Measurements from ENCODE around the gene TLR3. TPM values are rescaled to one million over a fixed set of nuclear protein-coding genes. Genes with fewer than 3 reads are reported as not detected.
A peak's percentile ranks its signal among the peaks of the same experiment; 100 is the strongest.

The TLR3 gene
- total and polyA plus RNA-seq, 9 donors: 0.69 to 1.6 (median 1.1) TPM

DNA sequence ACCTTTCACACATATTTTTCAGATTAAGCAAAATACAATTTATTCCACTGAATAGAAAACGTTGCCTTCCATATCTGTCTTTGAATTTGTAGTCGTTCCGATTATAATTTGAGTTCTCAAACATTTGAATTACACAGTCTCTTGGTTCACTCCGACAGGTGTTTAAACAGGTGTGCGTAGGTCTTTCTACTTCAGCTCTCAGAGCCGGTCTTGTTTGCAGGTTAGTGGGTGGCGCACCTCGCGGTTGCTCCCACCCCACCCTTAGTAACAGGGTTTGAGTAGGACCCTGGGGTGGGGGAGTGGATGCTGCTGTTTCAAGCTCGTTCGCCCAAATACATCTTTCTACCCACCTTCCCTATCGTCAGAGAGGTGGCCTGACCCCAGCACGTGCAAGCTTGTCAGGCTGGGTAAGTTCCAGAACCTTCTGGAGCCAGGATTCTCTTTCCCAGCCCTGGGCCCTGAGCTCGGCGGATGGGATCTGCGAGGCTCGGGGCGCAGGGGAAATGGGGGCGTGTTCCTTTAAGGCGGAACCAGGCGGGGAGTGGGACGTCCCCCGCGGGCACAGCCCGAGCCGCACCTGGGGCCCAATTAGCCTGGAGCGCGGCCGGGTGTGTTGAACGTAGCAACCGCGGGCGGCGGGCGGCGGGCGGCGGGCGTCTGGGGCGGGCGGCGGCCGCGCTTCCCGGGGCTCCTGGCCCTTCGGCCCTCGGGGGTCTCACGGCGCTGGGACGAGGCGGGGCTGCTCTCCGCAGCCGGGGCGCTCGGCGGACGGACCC lies 35.3 kb downstream of the TLR3 start, which contains the start of gene FAM149A:
TSS of gene FAM149A (plus strand) at position 591 of the 776 bp plus-strand sequence.
- H3K27me3 ChIP-seq (ENCODE audit: control insufficient read depth, insufficient read depth, low read length): peaks cover 27% of the 10 kb centered on the region
- 3% methylated on average over 40 of the region's 57 CpGs for WGBS (ENCODE audit: insufficient coverage)
- H3K27ac ChIP-seq (ENCODE audit: low read length): no peak within 1 kb of the TSS
- peak; percentile 28 for DNase-seq
- peak within 1 kb of the TSS; percentile 33 for H3K4me3 ChIP-seq (ENCODE audit: low read length)
- peaks cover 7% of the 10 kb centered on the region for H3K4me1 ChIP-seq (ENCODE audit: control insufficient read depth, insufficient read depth, low read length)
- H3K36me3 ChIP-seq (ENCODE audit: control insufficient read depth, insufficient read depth, low read length): no peaks in the 10 kb centered on the region
- no peaks in the 10 kb centered on the region for H3K9me3 ChIP-seq (replicated peaks; ENCODE audit: control insufficient read depth, low read depth, low read length)

DNA sequence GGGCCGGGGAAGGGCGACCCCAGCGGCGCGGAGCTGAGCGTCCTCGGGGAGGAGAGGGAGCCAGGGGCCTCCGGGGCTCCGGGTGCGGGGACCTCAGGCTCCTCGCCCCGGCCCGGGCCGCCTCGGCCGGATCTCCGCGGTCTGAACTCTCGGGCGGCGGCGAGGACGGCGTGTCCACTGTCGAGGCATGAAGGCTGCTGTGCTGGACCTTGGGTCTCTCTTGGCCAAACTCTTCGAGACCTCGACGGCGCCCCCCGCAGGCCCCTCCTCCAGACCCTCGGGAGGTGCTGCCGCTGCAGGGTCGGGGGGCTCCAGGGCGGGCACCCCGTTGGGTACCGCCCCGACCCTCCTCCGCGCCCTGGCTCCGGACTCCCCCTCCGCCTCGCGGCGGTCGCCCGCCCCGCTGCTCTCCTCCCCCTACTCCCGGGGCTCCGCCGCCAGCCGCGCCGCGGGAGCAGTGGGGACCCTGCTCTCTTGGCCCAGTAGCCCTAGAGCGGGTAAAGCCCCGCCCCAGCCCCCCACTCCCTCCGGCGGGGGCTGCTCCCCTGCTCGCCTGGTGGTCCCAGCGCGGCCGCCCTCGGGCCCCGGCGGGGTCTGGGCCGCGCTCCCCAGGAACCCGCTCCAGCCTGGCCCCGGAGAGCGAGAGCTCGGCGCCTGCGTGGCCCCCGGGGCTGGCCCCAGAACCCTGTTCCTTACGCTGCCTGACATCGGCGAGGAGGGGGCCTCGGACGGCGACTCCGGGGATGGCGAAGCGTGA lies 36.1 kb downstream of the TLR3 start:
- H3K27ac ChIP-seq (ENCODE audit: low read length): no peak overlapping the region
- no peaks in the 10 kb centered on the region for H3K9me3 ChIP-seq (replicated peaks; ENCODE audit: control insufficient read depth, low read depth, low read length)
- peak; percentile 23 for DNase-seq
- under 1% methylated on average over 82 of the region's 83 CpGs for WGBS (ENCODE audit: insufficient coverage)
- H3K4me3 ChIP-seq (ENCODE audit: low read length): peak overlapping the region; percentile 33
- peaks cover 7% of the 10 kb centered on the region for H3K4me1 ChIP-seq (ENCODE audit: control insufficient read depth, insufficient read depth, low read length)
- H3K27me3 ChIP-seq (ENCODE audit: control insufficient read depth, insufficient read depth, low read length): peaks cover 27% of the 10 kb centered on the region
- no peaks in the 10 kb centered on the region for H3K36me3 ChIP-seq (ENCODE audit: control insufficient read depth, insufficient read depth, low read length)

DNA sequence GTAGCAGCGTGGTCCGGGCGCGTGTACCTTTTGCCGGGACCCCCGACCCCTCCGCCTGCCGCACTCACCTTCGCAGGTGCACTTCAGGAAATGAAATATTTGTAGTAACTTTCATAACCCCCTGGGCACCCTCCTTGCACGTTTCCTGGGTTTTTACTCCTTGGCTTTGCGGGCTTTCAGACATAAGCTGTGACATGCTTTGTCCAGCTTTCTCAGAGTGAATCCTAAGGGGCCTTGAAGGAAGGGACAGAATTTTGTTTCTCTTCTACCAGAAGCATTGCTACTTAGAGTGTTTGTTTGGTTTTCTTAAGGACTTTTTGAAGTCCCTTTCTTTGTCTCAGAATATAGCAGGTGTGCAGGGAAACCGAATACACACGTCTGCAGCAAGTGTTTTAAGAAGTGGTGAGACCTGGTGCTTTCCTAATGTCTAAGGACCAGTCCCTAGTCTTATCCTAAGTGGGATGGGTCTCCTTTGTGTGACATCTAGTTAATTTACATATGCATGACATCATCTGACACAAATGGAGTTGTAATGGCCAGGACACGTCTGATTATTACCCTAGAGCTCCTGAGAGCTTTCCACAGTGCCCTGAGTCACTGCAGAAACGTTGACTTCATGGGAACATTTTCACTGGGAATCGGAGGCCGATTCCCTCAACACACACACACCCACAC lies 36.8 kb downstream of the TLR3 start:
- Histone ChIP-seq H3K36me3 (ENCODE audit: control insufficient read depth, insufficient read depth, low read length) (no peaks in the 10 kb centered on the region), H3K27me3 (ENCODE audit: control insufficient read depth, insufficient read depth, low read length) (peaks cover 27% of the 10 kb centered on the region), H3K4me3 (ENCODE audit: low read length) (no peak overlapping the region), H3K4me1 (ENCODE audit: control insufficient read depth, insufficient read depth, low read length) (peaks cover 7% of the 10 kb centered on the region), H3K27ac (ENCODE audit: low read length) (no peak overlapping the region), H3K9me3 (replicated peaks; ENCODE audit: control insufficient read depth, low read depth, low read length) (no peaks in the 10 kb centered on the region)
- peak; percentile 8 for DNase-seq
- 16% methylated on average over 5 of the region's 17 CpGs for WGBS (ENCODE audit: insufficient coverage)

DNA sequence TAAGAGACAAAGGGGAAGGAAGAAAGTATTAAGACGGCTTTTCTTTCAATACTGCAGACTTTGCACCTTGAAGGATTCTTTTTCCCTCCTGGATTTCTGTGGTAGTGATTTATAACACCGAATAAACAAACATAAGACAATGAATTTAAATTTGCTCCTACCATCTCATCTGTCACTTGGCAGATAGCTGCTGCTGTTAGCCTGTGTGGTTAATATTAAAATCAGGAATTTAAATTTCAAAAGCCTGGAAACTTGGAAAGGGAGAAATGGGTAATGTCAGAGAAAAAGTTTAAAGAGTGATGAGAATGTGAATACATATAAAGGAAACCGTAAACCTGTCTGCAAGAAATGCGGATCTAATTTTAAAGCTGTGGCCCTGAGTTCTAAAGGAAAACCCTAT lies 39.0 kb downstream of the TLR3 start:
- Histone ChIP-seq H3K4me3 (ENCODE audit: low read length) (no peak overlapping the region), H3K27ac (ENCODE audit: low read length) (no peak overlapping the region), H3K27me3 (ENCODE audit: control insufficient read depth, insufficient read depth, low read length) (peaks cover 23% of the 10 kb centered on the region), H3K9me3 (replicated peaks; ENCODE audit: control insufficient read depth, low read depth, low read length) (no peaks in the 10 kb centered on the region), H3K4me1 (ENCODE audit: control insufficient read depth, insufficient read depth, low read length) (peaks cover 7% of the 10 kb centered on the region), H3K36me3 (ENCODE audit: control insufficient read depth, insufficient read depth, low read length) (no peaks in the 10 kb centered on the region)
- WGBS (ENCODE audit: insufficient coverage): no CpG with 5 or more reads among the region's 4 CpGs
- DNase-seq: no peak

DNA sequence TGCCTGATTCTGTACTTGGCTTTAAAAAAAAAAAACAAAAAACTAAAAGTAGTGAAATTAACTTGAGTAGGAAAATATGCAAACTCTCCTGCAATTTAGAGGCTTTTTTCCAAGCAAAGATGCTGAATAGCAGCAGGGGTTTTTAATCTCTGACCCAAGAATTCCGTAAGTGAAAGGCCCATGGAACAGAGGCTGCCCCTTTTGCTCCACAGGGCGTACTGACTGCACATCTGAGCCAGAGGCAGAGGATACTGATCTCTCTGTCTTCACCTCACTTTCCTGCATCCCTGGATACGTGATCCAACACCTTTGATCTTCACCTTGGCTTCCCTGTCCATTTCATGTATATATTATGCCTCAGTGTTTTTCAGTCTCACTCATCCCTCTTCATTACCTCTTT lies 39.4 kb downstream of the TLR3 start:
- DNase-seq: no peak
- no peaks in the 10 kb centered on the region for H3K36me3 ChIP-seq (ENCODE audit: control insufficient read depth, insufficient read depth, low read length)
- no peak overlapping the region for H3K4me3 ChIP-seq (ENCODE audit: low read length)
- 56% methylated on average over 3 of the region's 3 CpGs for WGBS (ENCODE audit: insufficient coverage)
- no peak overlapping the region for H3K27ac ChIP-seq (ENCODE audit: low read length)
- H3K4me1 ChIP-seq (ENCODE audit: control insufficient read depth, insufficient read depth, low read length): peaks cover 7% of the 10 kb centered on the region
- peaks cover 20% of the 10 kb centered on the region for H3K27me3 ChIP-seq (ENCODE audit: control insufficient read depth, insufficient read depth, low read length)
- no peaks in the 10 kb centered on the region for H3K9me3 ChIP-seq (replicated peaks; ENCODE audit: control insufficient read depth, low read depth, low read length)

DNA sequence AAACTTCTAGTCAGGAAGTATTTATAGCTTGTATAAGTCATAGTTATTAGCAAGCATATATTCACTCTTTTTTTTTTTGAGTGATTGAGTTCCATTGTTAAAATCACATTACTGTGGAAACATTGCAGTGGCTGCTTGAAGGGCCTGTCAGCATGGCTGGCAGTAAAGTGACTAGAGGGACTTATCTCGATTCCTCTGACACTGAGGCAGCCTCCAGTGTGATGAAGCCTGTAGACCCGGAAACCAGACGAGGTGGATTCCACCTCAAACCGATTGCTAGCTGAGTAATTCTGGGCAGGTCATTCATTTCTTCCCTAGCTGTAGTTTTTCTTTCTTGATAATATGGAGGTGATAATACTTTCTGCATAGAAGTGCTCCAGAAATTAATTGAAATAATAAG lies 40.3 kb downstream of the TLR3 start:
- Histone ChIP-seq H3K36me3 (ENCODE audit: control insufficient read depth, insufficient read depth, low read length) (no peaks in the 10 kb centered on the region), H3K9me3 (replicated peaks; ENCODE audit: control insufficient read depth, low read depth, low read length) (no peaks in the 10 kb centered on the region), H3K4me1 (ENCODE audit: control insufficient read depth, insufficient read depth, low read length) (peaks cover 6% of the 10 kb centered on the region), H3K4me3 (ENCODE audit: low read length) (no peak overlapping the region), H3K27me3 (ENCODE audit: control insufficient read depth, insufficient read depth, low read length) (peaks cover 15% of the 10 kb centered on the region), H3K27ac (ENCODE audit: low read length) (no peak overlapping the region)
- DNase-seq: no peak
- WGBS (ENCODE audit: insufficient coverage): 67% methylated on average over 1 of the region's 4 CpGs

DNA sequence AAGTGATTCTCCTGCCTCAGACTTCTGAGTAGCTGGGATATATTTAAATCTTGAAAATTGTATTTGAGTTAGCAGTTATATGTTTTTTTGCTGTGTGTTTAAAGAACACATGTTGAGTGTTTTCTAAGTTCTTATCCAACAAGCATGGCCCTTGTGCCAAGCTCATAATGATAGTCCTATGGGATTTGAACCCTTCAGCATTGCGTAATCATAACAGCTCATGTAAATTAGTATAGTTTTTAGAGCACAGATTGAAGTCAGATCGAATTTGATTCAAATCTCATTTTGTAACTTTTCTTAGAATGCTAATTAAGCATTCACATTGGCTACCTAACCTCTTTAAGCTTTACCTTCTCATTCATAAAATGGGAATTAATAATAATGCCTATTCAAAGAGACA lies 47.7 kb downstream of the TLR3 start:
- WGBS (ENCODE audit: insufficient coverage): no CpG with 5 or more reads among the region's 2 CpGs
- DNase-seq: no peak
- Histone ChIP-seq H3K36me3 (ENCODE audit: control insufficient read depth, insufficient read depth, low read length) (no peaks in the 10 kb centered on the region), H3K4me3 (ENCODE audit: low read length) (no peak overlapping the region), H3K27me3 (ENCODE audit: control insufficient read depth, insufficient read depth, low read length) (peaks cover 9% of the 10 kb centered on the region), H3K4me1 (ENCODE audit: control insufficient read depth, insufficient read depth, low read length) (no peaks in the 10 kb centered on the region), H3K27ac (ENCODE audit: low read length) (no peak overlapping the region), H3K9me3 (replicated peaks; ENCODE audit: control insufficient read depth, low read depth, low read length) (no peaks in the 10 kb centered on the region)

DNA sequence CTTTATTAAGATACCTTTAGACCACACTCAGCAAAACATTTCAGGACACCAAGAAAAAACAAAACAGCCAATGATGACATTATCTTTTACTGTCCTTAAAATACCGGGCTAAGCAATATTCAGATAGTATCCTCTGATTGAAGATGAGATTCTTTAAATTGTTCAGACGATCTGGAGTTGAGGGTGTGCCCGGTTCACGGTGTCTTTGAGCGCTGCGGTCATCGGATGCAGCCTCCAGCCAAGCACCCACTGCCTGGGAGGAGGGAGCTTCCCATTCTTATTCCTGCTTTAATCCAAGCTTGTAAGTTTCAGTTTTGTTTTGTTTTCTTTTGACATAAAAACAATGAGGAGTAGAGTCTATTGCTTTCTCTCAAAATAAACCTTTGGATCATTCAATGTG lies 49.6 kb downstream of the TLR3 start:
- no peaks in the 10 kb centered on the region for H3K4me1 ChIP-seq (ENCODE audit: control insufficient read depth, insufficient read depth, low read length)
- no CpG with 5 or more reads among the region's 7 CpGs for WGBS (ENCODE audit: insufficient coverage)
- peaks cover 9% of the 10 kb centered on the region for H3K27me3 ChIP-seq (ENCODE audit: control insufficient read depth, insufficient read depth, low read length)
- no peak overlapping the region for H3K27ac ChIP-seq (ENCODE audit: low read length)
- no peaks in the 10 kb centered on the region for H3K36me3 ChIP-seq (ENCODE audit: control insufficient read depth, insufficient read depth, low read length)
- no peaks in the 10 kb centered on the region for H3K9me3 ChIP-seq (replicated peaks; ENCODE audit: control insufficient read depth, low read depth, low read length)
- H3K4me3 ChIP-seq (ENCODE audit: low read length): no peak overlapping the region
- DNase-seq: no peak

DNA sequence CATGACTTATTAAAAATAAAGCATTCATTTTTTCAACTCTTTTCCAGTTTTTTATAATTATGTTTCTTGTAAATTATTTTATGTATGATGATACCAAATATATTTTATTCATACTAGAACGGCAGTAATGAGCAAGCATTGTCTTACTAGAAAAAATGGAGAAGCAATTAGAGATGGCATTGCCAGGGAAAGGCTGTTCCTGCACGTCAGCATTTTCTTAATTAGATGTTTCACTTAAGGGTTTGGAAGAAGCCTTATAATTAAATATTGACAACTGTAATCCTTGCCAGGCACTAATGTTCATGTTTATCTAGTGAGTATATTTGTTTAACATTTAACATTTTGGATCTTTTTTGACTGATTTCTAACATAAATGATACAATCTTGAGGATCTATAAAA lies 52.1 kb downstream of the TLR3 start:
- no peaks in the 10 kb centered on the region for H3K9me3 ChIP-seq (replicated peaks; ENCODE audit: control insufficient read depth, low read depth, low read length)
- no CpG with 5 or more reads among the region's 2 CpGs for WGBS (ENCODE audit: insufficient coverage)
- H3K27me3 ChIP-seq (ENCODE audit: control insufficient read depth, insufficient read depth, low read length): peaks cover 9% of the 10 kb centered on the region
- H3K27ac ChIP-seq (ENCODE audit: low read length): no peak overlapping the region
- no peak for DNase-seq
- H3K36me3 ChIP-seq (ENCODE audit: control insufficient read depth, insufficient read depth, low read length): no peaks in the 10 kb centered on the region
- no peak overlapping the region for H3K4me3 ChIP-seq (ENCODE audit: low read length)
- no peaks in the 10 kb centered on the region for H3K4me1 ChIP-seq (ENCODE audit: control insufficient read depth, insufficient read depth, low read length)

DNA sequence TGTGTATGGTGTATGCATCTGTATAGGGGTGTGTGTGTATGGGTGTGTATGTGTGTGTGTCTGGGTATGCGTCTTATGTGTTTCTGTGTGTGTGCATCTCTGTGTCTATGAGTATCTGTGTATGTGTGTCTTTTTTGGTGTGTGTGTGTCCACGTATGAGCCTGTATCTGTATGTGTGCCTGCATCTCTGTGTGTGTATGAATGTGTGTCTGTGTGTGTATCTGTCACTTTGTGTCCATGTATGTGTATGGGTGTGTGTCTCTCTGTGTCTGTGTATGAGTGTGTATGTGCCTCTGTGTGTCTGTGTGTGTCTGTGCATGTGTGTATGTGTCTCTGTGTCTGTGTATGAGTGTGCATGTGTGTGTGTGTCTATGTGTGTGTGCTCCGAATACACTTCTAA lies 59.9 kb downstream of the TLR3 start:
- H3K9me3 ChIP-seq (replicated peaks; ENCODE audit: control insufficient read depth, low read depth, low read length): no peaks in the 10 kb centered on the region
- no peak overlapping the region for H3K27ac ChIP-seq (ENCODE audit: low read length)
- no peak for DNase-seq
- no peaks in the 10 kb centered on the region for H3K27me3 ChIP-seq (ENCODE audit: control insufficient read depth, insufficient read depth, low read length)
- 90% methylated on average over 2 of the region's 3 CpGs for WGBS (ENCODE audit: insufficient coverage)
- H3K36me3 ChIP-seq (ENCODE audit: control insufficient read depth, insufficient read depth, low read length): no peaks in the 10 kb centered on the region
- H3K4me3 ChIP-seq (ENCODE audit: low read length): no peak overlapping the region
- H3K4me1 ChIP-seq (ENCODE audit: control insufficient read depth, insufficient read depth, low read length): no peaks in the 10 kb centered on the region
